MCF 10A (cell line): ENCODE results near the gene SBF2. TPM values are rescaled to one million over a fixed set of nuclear protein-coding genes. Genes with fewer than 3 reads are reported as not detected.

Experiments
- BruUV-seq: library from RNA; stranded (reverse); fragments of 400-500 nt; replicated peaks from 2 replicates; lab custom pipeline; 2021; lab: Mats Ljungman, UMichigan
- CTCF ChIA-PET: fragments of 300-600 bp; sonication (Branson Sonifier 250); formaldehyde crosslinking; extraction: SDS; loops from one replicate; lab custom pipeline; 2021; ENCODE audit warnings: antibody characterized with exemption, inconsistent platforms; lab: Yijun Ruan, JAX
- POLR2A ChIA-PET: fragments of 300-600, 350-650 bp; sonication (Branson Sonifier 250); formaldehyde crosslinking; extraction: SDS; loops from one replicate; lab custom pipeline; 2020; ENCODE audit warnings: antibody characterized with exemption, inconsistent platforms; lab: Yijun Ruan, JAX
- DNase-seq: peaks from one replicate; pipeline ENCODE4 v3.0.0-alpha.2; 2018; ENCODE audit not compliant: unreplicated experiment
- H3K27ac Mint-ChIP-seq: one replicate; pipeline ENCODE4 v1.8.0; 2022; ENCODE audit warnings: mild to moderate bottlenecking, low read depth, mixed read lengths; ENCODE audit not compliant: unreplicated experiment
- H3K27me3 Mint-ChIP-seq: one replicate; pipeline ENCODE4 v1.8.0; 2022; ENCODE audit warnings: mixed read lengths; ENCODE audit not compliant: insufficient read depth, unreplicated experiment
- H3K36me3 Mint-ChIP-seq: one replicate; pipeline ENCODE4 v1.8.0; 2022; ENCODE audit warnings: mild to moderate bottlenecking, moderate library complexity, mixed read lengths; ENCODE audit not compliant: insufficient read depth, unreplicated experiment
- H3K4me1 Mint-ChIP-seq: one replicate; pipeline ENCODE4 v1.8.0; 2022; ENCODE audit warnings: mixed read lengths; ENCODE audit not compliant: insufficient read depth, unreplicated experiment
- H3K4me3 Mint-ChIP-seq: one replicate; pipeline ENCODE4 v1.8.0; 2022; ENCODE audit warnings: mild to moderate bottlenecking, moderate library complexity, mixed read lengths; ENCODE audit not compliant: unreplicated experiment
- H3K9me3 Mint-ChIP-seq: one replicate; pipeline ENCODE4 v1.8.0; 2022; ENCODE audit warnings: mixed read lengths; ENCODE audit not compliant: unreplicated experiment
- intact Hi-C: fragments of 100-400 bp; cut with micrococcal nuclease; formaldehyde crosslinking; loops from 2 replicates; pipeline ENCODE4 v1.14.1; 2022
- total RNA-seq: library from RNA; stranded (reverse); gene quantifications from 2 replicates; pipeline ENCODE4 v1.2.3, GENCODE V29; 2022
- TF ChIP-seq, protein P1 (sequence below): fragments of 200-600 bp; IDR thresholded peaks from one replicate; pipeline ENCODE4 v1.8.0; 2022; ENCODE audit warnings: antibody characterized with exemption, mild to moderate bottlenecking; ENCODE audit not compliant: unreplicated experiment

Gene SBF2
- total RNA-seq, 1 experiment from 2014 or later: 28.3 TPM

DNA sequence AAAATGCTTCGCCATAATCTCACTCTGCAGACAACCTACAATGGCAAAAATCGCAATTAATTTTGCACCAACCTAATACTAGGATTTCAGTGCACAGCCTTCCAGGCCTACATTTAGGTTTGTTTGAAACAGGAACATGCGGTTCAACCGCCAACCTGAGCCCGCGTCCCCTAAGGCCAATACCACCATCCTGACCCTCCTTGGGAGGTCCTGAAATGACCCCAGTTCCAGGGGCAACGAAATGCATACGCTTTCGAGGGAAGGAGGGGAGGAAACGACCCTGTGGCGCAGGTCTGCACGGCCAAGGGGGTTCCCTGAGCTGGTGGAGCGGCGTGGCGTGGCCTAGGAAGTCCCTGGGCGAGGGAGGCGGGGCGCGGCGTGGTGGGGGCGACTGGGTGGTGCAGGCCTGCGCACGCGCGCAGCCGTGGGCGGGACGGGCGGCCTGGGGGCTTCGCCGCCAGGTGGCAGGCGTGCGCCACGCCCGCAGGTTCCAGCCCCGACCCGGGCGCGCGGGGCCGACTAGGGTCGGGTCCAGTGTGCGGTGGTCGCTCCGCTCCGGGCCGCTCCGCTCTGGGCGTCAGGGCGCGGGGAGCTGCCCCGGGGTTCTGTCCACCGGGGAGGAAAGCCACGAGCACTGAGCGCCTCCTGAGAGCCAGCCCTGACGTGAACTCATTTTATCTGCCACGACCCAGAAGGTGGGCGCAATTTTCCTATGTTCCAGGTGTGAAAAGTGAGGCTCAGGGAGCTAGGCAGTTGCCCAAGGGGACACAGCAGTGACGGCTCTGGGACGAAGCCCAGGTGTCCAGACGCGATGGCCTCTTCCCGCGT, 536.0 kb downstream of the SBF2 start:
- peak overlapping the region; percentile 68 for H3K27ac Mint-ChIP-seq
- TSS peak; percentile 38 for BruUV-seq
- H3K27me3 Mint-ChIP-seq: no peaks in the 10 kb centered on the region
- TF ChIP-seq, protein P1, sequence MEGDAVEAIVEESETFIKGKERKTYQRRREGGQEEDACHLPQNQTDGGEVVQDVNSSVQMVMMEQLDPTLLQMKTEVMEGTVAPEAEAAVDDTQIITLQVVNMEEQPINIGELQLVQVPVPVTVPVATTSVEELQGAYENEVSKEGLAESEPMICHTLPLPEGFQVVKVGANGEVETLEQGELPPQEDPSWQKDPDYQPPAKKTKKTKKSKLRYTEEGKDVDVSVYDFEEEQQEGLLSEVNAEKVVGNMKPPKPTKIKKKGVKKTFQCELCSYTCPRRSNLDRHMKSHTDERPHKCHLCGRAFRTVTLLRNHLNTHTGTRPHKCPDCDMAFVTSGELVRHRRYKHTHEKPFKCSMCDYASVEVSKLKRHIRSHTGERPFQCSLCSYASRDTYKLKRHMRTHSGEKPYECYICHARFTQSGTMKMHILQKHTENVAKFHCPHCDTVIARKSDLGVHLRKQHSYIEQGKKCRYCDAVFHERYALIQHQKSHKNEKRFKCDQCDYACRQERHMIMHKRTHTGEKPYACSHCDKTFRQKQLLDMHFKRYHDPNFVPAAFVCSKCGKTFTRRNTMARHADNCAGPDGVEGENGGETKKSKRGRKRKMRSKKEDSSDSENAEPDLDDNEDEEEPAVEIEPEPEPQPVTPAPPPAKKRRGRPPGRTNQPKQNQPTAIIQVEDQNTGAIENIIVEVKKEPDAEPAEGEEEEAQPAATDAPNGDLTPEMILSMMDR: peak; percentile 87
- CTCF ChIA-PET: interaction anchor here (0.5 to 3.7 kb wide), 41 partner anchors 10 to 570 kb away, joined by 3 to 47 read pairs (median 4); partner anchors contain the start of gene ADM
- peak overlapping the region; percentile 70 for H3K4me3 Mint-ChIP-seq
- peaks cover 69% of the 10 kb centered on the region for H3K4me1 Mint-ChIP-seq
- H3K36me3 Mint-ChIP-seq: peaks cover 8% of the 10 kb centered on the region
- intact Hi-C loops: loop anchor here (1.0 to 10.0 kb wide), 5 partner anchors 215 to 979 kb away; no protein-coding TSS in a partner anchor
- POLR2A ChIA-PET: interaction anchor here (0.5 to 4.2 kb wide), 21 partner anchors 10 to 993 kb away, joined by 3 to 81 read pairs (median 5); partner anchors contain the start of genes ADM and CTR9
- H3K9me3 Mint-ChIP-seq: no peaks in the 10 kb centered on the region
- DNase-seq: peak; percentile 64

DNA sequence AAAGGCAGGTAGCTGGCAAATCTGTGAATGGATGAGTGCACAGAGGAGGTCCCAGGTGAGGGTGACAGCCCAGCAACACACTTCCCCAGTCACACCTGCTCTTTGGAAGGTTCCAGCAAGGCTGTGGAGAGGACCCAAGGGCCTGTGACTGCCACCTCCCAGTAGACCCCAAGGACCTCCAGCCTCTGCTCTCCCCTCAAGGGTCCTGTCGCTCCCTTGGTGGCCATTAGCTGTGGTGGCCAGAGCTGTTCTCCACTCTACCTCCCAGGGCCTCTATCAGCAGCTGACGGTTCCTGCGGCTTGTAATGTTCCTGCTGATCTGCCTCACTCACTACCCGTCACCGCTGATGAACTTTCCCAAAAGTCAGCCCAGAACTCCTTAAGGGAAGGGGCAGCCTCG, 537.1 kb downstream of the SBF2 start:
- peaks cover 65% of the 10 kb centered on the region for H3K4me1 Mint-ChIP-seq
- TF ChIP-seq, protein P1: no peak
- H3K36me3 Mint-ChIP-seq: peaks cover 5% of the 10 kb centered on the region
- DNase-seq: no peak
- ChIA-PET POLR2A (interaction anchor here (0.5 to 5.0 kb wide), 10 partner anchors 46 to 631 kb away, joined by 3 to 46 read pairs (median 4); partner anchors contain the start of genes ADM and ZNF143), CTCF (interaction anchor here (0.6 to 3.8 kb wide), 5 partner anchors 8 to 216 kb away, joined by 3 to 21 read pairs (median 3); partner anchors contain the start of gene WEE1)
- H3K27me3 Mint-ChIP-seq: no peaks in the 10 kb centered on the region
- H3K9me3 Mint-ChIP-seq: no peaks in the 10 kb centered on the region
- H3K27ac Mint-ChIP-seq: peak overlapping the region; percentile 73
- intact Hi-C loops: loop anchor here (10.0 kb wide), 1 partner anchor 448 kb away; no protein-coding TSS in a partner anchor
- no TSS peak for BruUV-seq
- no peak overlapping the region for H3K4me3 Mint-ChIP-seq

DNA sequence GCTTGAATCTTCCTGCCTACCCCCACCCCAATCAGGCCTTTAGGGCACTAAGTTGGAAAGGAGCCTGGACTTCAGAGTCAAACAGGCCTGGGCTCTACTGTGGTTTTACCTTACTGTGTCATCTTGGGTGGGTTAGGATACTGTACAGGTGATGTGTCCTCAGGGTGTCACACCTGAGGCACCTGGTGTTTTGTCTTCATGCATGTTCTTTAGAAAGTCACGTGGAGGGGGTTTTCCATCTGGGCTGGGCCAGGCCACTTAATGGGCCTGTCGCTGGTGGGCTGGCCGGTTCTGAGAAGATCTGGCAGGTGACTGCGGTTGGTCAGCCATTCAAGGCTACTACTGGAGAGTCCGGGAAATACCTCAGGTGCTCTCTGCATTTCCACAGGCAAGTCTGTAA, 537.6 kb downstream of the SBF2 start:
- no TSS peak for BruUV-seq
- Mint-ChIP-seq H3K27ac (peak overlapping the region; percentile 73), H3K4me1 (peaks cover 61% of the 10 kb centered on the region), H3K27me3 (no peaks in the 10 kb centered on the region), H3K36me3 (peaks cover 5% of the 10 kb centered on the region), H3K9me3 (no peaks in the 10 kb centered on the region), H3K4me3 (no peak overlapping the region)
- TF ChIP-seq, protein P1: no peak
- intact Hi-C loops: loop anchor here (10.0 kb wide), 1 partner anchor 448 kb away; no protein-coding TSS in a partner anchor
- POLR2A ChIA-PET: interaction anchor here (0.5 to 5.0 kb wide), 11 partner anchors 27 to 553 kb away, joined by 3 to 46 read pairs (median 3); partner anchors contain the start of genes ADM and ZNF143
- DNase-seq: no peak
- CTCF ChIA-PET: interaction anchor here (0.6 to 3.8 kb wide), 5 partner anchors 8 to 216 kb away, joined by 3 to 21 read pairs (median 3); partner anchors contain the start of gene WEE1
